COLO829 (cell line): ENCODE data around the gene GAL3ST3.
"Not testable (repeated sequence)": the region's sequence is repeated elsewhere in the genome, so short reads cannot be mapped to it uniquely, and the experiment has no call there.

Experiments
- DNase-seq: peaks from one replicate; pipeline ENCODE4 v3.0.0; 2012; ENCODE audit warnings: low spot score

The GAL3ST3 gene, protein sequence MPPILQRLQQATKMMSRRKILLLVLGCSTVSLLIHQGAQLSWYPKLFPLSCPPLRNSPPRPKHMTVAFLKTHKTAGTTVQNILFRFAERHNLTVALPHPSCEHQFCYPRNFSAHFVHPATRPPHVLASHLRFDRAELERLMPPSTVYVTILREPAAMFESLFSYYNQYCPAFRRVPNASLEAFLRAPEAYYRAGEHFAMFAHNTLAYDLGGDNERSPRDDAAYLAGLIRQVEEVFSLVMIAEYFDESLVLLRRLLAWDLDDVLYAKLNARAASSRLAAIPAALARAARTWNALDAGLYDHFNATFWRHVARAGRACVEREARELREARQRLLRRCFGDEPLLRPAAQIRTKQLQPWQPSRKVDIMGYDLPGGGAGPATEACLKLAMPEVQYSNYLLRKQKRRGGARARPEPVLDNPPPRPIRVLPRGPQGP

DNA sequence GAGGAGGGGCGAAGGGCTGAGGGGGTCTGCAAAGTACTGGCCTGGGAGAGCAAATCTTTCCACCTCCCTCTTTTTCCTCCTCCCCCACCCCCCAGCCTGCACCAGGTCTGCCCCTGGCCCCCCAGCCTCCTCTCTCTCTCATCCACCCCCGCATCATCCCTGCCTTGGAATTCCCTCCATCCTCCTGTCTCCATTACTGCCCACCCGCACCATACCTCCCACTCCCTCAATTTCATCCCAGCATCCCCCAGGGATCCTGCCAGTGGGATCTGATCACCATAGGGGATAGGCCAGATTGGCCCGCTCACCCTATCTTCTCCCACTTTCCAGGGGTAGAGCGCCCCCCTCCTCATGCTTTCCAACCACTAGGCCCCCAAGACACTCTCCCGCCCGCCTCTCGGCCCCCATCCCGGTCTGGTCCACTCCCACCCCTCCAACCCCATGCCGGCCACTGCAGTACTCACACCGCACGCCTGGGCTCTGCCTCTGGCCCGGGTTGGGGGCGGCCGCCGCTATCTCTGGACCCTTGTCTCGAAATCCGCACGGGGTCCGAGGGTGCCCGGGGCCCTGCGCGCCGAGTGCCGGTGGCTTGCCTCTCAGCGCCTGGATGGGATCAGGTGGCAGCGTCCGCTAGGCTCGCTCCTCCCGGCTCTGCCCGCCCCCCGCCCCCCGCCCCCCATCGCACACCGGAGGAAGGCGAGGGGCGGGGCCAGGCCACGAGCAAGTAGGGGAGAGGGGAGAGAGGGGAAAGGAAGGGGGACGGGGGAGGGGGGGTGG is at the start of gene GAL3ST3:
TSS of gene GAL3ST3 (minus strand) at position 615 of the 777 bp plus-strand sequence. CDS start 3,746 bp downstream, outside the sequence.
- no peak for DNase-seq

DNA sequence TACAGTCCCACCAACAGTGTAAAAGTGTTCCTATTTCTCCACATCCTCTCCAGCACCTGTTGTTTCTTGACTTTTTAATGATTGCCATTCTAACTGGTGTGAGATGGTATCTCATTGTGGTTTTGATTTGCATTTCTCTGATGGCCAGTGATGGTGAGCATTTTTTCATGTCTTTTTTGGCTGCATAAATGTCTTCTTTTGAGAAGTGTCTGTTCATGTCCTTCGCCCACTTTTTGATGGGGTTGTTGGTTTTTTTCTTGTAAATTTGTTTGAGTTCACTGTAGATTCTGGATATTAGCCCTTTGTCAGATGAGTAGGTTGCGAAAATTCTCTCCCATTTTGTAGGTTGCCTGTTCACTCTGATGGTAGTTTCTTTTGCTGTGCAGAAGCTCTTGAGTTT is 43.2 kb upstream of the GAL3ST3 start:
- DNase-seq, result not testable (repeated sequence)

DNA sequence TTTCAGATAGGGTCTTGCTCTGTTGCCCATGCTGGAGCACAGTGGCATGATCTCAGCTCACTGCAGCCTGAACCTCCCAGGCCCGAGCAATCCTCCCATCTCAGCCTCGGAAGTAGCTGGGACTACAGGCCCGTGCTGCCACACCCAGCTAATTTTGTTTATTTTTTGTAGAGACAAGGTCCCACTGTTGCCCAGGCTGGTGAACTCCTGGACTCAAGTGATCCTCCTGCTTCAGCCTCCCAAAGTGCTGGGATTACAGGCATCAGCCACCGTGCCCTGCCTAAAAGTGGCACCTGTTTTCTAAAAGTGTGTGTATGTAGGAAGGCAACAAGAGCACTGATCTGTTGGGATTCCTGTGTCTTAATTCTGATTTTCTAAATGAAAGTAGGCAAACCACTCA is 41.3 kb upstream of the GAL3ST3 start:
- no peak for DNase-seq

DNA sequence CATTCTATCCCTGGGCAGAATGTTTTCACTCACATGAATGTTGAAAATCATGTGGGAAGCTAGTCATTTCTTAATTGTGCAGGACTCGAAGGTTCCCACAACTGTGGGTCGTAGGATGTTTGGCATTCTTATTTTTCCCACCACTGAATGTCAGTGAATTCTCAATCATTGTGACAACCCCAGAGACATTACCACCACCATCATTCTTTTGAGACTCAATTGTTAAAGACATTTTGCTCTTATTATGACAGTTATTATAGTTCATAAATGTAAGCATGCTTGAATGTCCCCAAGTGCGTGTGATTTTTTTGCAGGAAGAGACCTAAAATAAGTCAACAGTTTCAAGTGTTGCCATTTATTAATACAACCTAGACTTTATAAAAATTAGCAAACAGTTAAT is 40.1 kb upstream of the GAL3ST3 start:
- no peak for DNase-seq

DNA sequence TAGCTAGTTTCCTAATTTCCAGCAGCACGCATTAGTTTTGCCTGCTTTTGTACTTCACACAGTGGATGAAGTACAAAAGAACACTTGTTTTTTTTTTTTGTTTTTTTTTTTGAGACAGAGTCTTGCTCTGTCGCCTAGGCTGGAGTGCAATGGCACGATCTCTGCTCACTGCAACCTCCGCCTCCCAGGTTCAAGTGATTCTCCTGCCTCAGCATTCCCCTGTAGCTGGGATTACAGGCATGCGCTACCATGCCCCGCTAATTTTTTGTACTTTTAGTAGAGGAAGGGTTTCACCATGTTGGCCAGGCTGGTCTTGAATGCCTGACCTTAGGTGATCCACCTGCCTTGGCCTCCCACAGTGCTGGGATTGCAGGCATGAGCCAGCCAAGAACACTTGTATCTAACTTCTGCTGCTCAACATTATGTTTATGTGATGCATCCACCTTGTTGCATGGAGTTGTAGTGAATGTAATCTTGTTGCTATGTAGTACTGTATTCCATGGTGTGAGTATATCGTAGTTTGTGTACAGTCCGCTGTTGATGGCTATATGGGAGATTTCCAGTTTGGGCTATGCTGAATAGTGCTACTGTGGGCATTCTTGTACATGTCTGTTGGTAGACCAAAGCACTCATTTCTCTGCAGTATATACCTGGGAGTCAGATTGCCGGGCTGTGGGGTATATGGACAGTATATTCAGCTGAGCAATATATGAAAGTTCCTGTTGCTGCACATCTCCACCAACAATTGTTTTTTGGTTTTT is 38.4 kb upstream of the GAL3ST3 start:
- no peak for DNase-seq

DNA sequence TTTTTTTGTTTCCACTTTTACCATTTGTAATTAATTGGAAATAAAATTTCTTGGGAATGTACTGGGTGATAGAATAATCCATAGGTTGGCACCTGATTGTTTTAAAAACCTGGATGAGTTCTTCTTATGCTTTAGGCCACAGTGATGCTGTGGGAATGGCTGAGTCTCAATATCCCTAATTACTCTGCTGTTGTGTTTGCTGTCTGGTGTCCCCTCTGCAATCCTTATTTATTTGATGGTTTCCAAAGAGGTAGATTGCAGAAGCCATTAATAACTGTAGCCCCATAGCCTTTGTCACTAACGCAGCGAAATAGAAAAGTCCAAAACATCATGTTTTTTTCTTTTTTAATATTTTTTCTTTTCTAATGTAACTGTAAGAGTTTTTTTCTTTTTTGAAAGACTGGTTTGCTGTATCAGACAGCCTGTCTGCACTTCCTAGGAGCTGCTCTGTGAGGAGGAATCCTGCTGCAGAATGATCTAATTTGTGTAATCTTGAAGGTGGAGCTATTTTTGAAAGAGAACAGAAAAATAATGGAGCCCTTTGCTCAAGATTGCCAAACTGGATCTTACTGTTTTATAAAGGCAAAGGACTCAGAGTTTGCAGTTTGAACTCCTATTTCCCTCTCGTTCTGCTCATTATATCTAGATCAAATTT is 36.0 kb upstream of the GAL3ST3 start:
- DNase-seq, result no peak

DNA sequence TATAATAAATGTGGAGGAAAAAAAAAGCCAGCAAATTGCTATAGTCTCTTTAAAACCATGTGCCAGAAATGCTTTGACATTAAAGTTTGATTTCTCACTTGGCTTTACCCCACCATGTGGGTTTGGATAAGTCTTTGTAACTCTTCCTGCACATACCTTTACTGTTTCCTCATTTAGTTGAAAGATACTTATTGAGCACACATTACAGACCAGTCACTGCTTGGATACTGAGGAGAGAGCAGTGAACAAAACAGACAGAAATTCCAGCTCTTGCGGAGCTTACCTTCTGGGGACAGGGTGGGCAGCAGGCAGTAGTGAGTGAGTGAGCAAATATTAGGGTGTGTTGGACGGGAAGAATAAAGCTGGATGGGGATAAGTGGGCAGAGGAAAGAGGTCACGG is 34.8 kb upstream of the GAL3ST3 start:
- DNase-seq, result no peak

DNA sequence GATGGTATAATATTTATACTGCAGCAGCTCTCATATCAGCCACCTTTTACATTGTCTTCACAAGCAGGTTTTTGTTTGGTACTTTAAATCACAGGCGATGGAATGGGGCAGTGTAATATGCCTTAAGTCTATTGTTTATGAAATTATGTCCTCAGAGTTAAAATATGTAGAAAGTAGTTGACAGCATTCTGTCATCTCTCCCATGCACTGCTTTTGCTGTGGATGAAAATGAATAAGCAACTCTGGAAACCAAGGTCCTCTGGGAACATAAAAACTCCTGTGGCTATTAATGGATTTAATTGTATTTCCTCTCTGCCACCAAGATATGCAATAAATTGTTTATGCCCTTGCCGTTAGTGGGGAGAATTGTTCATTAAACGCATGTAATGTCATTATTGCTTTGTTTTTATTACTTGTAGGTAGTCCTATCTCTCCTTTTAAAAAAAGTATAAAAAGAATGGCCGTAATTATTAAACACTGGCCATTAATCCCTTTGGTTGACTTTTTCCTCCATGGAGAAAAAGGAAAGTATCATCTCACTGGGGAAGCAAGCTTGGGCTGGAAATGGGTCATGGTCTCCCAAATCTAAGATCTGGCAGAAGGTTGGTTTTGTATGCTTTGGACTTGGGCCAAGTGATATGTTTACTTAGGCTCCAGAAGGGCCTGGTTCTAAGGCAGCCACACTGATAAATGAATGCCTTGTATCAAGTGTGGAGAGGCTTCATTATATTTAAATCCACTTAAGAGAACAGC is 34.2 kb upstream of the GAL3ST3 start:
- no peak for DNase-seq

DNA sequence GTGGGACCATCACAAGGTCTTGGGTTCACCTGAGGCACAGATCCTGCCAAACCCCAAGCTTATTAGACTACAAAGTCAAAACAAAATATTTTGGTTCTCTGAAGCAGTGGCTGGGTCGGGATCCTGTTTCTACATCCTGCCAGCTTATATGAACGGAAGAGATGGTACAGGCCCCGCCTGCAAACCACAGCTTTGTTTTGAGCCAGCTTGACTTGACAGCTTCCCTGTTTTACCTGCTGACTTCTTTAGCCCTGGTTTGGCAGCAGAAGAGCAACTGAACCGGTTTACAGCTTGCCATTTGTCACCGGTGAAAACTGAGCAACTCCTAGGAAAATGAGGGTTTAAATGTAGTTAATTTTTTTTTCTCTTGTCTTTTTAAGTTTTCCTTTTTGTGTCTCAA is 32.5 kb upstream of the GAL3ST3 start:
- no peak for DNase-seq

DNA sequence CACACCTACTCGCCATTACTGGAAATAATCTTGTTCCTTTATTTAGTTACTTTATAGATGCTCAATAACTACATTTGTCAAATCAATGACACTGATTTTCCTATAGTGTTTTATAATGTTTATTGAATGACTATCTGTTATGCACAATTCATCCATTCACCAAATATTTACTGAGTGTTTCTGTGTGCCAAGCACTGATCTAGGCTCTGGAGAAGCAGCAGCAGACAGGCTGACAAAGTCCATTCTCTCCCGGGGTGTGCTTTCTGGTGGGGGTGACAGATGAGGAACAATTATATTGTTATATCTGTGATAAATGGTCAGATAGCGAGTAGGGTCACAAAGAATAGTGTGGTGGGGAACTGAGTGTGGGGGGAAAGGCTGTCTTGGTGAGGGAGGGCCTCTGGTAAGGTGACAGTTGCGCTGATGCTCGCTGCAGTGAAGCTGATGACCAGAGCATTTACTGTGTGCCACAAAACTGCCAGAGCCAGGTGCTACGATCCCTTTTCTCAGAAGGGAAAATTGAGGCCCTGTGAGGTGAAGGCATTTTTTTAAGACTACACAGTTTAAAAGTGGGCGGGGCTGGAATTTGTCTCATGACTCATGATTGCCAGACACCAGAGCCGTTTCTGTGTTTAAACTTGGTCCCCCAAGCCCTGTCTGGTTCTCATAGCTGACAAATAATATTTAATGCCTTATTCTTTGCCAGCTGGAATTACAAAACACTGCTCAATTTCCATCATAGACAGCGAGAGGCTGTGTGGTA is 31.3 kb upstream of the GAL3ST3 start:
- no peak for DNase-seq

DNA sequence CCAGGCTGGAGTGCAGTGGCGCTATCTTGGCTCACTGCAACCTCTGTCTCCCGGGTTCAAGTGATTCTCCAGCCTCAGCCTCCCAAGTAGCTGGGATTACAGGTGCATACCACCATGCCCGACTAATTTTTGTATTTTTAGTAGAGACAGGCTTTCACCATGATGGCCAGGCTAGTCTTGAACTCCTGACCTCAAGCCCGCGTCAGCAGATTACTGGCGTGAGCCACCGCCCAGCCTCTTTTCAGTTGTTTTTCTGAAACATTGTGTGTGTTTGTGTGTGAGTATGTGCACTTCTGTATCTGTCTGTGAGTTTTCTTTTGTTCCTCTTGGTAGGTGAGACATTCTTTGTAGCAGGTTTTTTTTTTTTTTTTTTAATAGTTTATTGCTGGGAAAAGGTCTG is 30.0 kb upstream of the GAL3ST3 start:
- not testable (repeated sequence) for DNase-seq

DNA sequence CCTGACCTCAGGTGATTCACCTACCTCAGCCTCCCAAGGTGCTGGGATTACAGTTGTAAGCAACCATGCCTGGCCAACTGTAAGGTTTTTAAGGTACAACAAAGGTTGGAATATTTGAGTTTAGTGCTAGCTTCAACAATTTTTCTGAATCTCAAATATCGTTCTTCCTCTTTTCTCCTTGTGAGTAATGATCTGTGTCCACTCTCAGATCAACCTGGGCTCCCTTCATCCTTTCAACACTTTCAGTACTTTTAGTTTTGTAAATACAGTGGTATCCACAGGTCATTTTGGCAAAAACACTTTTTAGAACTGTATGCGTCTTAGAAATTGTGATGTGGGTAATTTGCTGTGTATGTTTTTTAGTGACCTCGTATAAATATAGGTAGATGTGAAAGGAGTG is 29.0 kb upstream of the GAL3ST3 start:
- DNase-seq, result no peak

DNA sequence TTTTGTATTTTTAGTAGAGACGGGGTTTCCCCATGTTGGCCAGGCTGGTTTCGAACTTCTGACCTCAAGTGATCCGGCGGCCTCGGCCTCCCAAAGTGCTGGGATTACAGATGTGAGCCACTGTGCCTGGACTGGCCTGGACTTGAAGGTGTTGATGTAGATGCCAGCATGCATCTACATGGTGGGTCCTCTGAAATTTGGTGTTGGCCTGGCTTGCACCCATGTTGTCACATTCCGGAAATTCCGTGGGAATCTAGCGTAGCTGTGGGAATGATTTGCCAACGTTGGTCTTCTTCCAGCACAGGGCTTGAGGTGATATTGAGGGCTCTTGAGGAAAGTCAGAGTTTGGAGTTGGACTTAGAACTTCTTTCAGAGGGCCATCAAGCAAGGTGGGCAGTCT is 27.6 kb upstream of the GAL3ST3 start:
- DNase-seq, result no peak

DNA sequence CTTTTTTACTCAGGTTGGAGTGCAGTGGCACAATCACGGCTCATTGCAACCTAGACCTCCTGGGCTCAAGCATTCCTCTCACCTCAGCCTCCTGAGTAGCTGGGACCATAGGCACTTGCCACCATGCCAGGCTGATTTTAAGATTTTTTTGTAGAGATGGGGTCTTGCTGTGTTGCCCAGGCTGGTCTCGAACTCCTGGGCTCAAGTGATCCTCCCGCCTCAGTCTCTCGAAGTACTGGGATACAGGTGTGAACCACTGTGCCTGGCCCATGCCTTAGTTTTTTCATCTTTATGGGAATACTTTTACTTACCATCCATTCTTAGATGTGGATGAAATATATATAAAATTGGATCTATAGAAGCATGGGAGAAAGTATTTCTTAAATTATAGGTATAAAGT is 26.3 kb upstream of the GAL3ST3 start:
- DNase-seq, result no peak

DNA sequence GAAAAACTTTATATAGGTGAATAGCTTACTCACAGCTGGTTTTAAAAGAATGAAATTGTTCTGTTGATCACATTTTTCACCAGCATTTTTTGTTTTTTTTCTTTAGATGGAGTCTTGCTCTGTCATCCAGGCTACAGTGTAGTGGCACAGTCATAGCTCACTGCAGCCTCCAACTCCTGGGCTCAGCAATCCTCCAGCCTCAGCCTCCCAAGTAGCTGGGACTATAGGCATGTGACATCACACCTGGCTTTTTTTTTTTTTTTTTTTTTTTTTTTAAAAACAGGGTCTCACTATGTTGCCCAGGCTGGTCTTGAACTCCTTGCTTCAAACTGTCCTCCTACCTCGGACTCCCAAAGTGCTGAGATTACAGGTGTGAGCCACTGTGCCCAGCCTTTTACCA is 24.7 kb upstream of the GAL3ST3 start:
- no peak for DNase-seq

DNA sequence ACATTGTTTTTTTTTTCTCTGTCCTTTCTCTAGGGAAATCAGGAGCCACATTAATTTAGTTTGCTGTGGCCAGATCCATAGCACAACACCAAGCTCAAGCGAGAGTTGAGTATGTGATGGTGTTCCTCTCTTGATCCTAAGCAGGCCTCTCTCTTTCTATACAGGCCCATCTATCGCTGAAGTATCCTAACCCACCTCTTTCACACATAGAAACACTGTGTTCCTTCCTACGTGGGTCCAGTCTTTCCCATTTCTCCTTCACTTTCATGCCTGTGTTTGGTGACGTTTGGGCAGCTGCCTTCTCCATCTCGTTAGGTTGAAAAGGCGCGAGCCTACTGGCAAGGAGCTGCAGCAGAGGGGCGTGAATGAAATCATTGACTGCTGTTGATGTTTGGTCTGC is 23.6 kb upstream of the GAL3ST3 start:
- DNase-seq, result no peak

DNA sequence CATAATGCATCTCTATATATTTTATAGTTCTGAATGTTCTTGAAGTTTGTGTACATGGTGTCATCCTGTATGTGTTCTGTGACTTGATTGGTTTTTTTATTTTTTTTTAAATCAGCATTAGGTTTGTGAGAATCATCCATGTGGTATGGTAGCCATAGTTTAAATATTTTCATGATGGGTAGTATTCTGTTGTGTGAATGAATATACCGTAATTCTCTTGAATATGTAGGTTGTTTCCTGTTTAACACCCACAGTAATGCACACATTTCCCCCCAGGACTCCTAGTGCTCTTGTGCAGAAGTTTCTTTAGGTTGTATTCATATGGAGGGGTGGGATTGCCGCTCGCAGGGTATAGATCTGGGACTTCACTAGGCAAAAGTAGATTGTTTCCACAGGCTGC is 23.1 kb upstream of the GAL3ST3 start:
- no peak for DNase-seq

DNA sequence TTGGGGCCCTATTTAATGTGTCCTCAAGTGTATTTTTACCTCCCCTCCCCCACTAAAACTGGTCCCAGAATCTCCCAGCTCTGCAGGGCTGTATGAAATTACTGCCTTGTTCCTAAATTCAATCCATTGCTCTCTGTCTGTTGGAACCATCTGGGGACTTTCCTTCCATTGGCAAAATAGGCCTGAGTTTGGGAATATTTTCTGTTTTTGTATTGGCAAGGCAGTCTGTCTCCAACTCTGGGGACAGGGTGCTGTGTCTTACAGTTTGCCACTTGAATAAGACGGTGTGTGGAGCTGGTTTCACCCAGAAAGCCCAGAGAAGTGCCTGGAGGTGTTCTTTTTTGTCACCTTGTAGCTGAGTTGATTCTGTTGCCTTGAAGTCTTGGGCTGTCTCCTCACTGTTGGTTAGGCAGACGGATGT is 22.4 kb upstream of the GAL3ST3 start:
- no peak for DNase-seq

DNA sequence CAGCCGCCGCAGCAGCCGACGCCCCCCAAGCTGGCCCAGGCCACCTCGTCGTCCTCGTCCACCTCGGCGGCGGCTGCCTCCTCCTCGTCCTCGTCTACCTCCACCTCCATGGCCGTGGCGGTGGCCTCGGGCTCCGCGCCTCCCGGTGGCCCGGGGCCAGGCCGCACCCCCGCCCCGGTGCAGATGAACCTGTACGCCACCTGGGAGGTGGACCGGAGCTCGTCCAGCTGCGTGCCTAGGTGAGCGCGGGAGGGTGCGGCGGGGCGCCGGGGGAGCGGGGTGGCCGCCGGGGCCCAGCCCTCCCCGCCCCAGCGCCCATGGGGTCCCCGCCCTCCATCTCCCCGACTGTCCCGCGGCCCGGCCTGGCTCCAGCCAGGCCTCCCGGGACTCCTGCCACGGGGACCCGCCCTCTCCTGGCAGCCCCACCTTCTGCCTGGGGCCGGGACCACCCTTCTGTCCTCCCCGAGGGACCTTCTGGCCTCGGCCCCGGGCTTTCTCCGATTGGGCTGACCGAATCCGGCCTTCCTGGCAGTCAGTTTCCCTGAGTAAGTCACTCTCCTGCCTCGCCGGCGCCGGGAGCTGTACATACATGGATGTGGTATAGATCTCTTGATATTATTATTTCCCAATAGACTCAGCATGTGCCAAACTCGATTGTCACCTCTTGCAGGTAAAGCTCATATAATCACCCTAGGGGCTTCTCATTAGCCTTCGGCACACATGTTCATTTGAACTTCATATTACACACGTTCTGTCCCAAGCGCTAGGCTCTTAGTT is 21.8 kb upstream of the GAL3ST3 start:
- DNase-seq, result no peak
